B cell (primary cell): ENCODE data around the gene MRO.

Experiments used
- EZH2 ChIP-seq: IDR thresholded peaks from 2 replicates; pipeline ENCODE4 v1.6.1; 2012; ENCODE audit warnings: borderline replicate concordance, low read depth, mild to moderate bottlenecking, moderate library complexity, low read length; ENCODE audit not compliant: insufficient read depth, poor library complexity, severe bottlenecking
- TF ChIP-seq, protein P1 (sequence below): fragments of 200-600 bp; IDR thresholded peaks from one replicate; pipeline ENCODE4 v1.8.0; 2022; ENCODE audit warnings: antibody characterized with exemption, mild to moderate bottlenecking

DNA sequence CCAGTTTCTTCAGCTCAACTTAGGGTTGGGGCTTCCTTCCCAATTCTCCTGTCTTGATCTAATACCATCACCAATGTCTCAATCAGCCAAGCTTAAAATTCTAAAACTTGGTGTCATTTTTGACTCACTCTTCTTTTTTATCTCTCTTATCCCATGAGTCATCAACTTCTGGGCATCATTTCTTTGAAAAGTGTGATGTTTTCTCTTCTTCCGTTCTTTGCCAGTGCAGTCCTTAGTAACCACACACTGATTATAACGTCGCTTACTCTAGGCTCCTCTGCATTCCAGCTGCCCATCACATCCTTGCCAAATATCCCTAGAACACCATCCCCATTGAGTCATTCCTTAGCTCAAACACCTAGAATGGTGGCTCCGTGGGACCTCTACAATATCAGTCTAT is 27.4 kb upstream of the MRO start:
- TF ChIP-seq, protein P1, sequence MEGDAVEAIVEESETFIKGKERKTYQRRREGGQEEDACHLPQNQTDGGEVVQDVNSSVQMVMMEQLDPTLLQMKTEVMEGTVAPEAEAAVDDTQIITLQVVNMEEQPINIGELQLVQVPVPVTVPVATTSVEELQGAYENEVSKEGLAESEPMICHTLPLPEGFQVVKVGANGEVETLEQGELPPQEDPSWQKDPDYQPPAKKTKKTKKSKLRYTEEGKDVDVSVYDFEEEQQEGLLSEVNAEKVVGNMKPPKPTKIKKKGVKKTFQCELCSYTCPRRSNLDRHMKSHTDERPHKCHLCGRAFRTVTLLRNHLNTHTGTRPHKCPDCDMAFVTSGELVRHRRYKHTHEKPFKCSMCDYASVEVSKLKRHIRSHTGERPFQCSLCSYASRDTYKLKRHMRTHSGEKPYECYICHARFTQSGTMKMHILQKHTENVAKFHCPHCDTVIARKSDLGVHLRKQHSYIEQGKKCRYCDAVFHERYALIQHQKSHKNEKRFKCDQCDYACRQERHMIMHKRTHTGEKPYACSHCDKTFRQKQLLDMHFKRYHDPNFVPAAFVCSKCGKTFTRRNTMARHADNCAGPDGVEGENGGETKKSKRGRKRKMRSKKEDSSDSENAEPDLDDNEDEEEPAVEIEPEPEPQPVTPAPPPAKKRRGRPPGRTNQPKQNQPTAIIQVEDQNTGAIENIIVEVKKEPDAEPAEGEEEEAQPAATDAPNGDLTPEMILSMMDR, result no peak
- TF ChIP-seq EZH2, result no peak
